Transverse colon (tissue), 3 donors: ENCODE data around the gene TMEM132D.
"Not testable (repeated sequence)": the region's sequence is repeated elsewhere in the genome, so short reads cannot be mapped to it uniquely, and the experiment has no call there.

ENCODE experiments used
- CTCF ChIP-seq, 5 experiments: fragments of 200-600 bp in 3 of 5; fragments of 450-650 bp in 2 of 5; sonication (generic) in 3 of 5; IDR thresholded peaks; 1 replicate in 2 of 5; 2 replicates in 3 of 5; pipeline ENCODE4 v1.5.1; 2016 to 2017; ENCODE audit warnings: antibody characterized with exemption in 5 of 5, inconsistent platforms in 3 of 5, mild to moderate bottlenecking in 2 of 5, moderate library complexity in 1 of 5
- POLR2A ChIP-seq: fragments of 450-650 bp; IDR thresholded peaks from one replicate; pipeline ENCODE4 v1.6.1; 2016; ENCODE audit warnings: antibody characterized with exemption, mild to moderate bottlenecking, moderate library complexity

GRCh38 chr12:129899045-129899444 lies 4.8 kb downstream of the TMEM132D start:
- TF ChIP-seq CTCF (IDR thresholded peaks at IDR 0.05); POLR2A: not testable (repeated sequence)
